ENCODE results near the gene ZFAND3. TPM values are rescaled to one million over a fixed set of nuclear protein-coding genes. Genes with fewer than 3 reads are reported as not detected.

ZFAND3 gene
- total RNA-seq, 4 donors from 2014 or later: 37.3 to 70.1 (median 55.2) TPM

DNA sequence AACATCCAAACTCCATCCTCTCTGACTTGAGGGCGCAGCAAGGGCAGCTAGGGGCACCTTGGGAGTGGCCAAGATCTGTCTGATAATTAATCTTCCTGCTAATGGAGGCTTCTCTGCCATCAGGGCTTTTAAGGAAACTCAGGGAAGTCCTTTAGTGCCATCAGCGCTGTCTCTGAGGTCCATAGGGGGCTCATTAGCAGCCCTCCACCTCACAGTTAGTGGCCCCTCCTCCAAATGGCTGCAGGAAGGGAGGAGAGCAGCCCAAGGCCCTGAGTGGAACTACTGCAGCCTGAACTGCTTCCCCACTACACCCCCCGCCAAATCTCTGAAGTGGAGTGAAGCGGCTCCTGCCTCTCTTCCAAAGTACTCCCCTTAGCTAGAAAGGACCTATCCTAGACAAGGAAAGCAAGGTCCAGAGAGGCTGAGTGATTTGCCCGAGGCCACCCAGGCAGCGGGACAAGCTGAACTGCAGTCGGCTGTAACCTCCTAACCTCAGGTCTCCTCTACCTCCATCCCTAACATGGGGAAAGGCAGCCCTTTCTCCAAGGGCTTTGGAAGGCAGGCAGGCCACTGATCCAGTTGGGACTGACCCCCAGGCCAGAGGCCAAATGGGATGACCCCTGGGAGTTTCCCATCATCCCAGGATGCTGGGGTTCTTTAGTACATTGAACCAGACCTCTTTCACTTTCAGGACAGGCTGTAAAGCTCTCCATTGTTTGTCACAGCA lies 39.5 kb upstream of the ZFAND3 start:
- TF ChIP-seq EP300 (IDR thresholded peaks at IDR 0.05) (no peak), POLR2A (IDR thresholded peaks at IDR 0.05; ENCODE audit: low read depth) (no peak), POLR2AphosphoS5 (IDR thresholded peaks at IDR 0.05) (no peak)
- TF ChIP-seq, protein P1, sequence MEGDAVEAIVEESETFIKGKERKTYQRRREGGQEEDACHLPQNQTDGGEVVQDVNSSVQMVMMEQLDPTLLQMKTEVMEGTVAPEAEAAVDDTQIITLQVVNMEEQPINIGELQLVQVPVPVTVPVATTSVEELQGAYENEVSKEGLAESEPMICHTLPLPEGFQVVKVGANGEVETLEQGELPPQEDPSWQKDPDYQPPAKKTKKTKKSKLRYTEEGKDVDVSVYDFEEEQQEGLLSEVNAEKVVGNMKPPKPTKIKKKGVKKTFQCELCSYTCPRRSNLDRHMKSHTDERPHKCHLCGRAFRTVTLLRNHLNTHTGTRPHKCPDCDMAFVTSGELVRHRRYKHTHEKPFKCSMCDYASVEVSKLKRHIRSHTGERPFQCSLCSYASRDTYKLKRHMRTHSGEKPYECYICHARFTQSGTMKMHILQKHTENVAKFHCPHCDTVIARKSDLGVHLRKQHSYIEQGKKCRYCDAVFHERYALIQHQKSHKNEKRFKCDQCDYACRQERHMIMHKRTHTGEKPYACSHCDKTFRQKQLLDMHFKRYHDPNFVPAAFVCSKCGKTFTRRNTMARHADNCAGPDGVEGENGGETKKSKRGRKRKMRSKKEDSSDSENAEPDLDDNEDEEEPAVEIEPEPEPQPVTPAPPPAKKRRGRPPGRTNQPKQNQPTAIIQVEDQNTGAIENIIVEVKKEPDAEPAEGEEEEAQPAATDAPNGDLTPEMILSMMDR (IDR thresholded peaks at IDR 0.05): no peak
- 91% methylated on average over 7 of the region's 7 CpGs for WGBS
- Histone ChIP-seq H3K9me3 (no peaks in the 10 kb centered on the region), H3K36me3 (no peaks in the 10 kb centered on the region), H3K27ac (replicated peaks in 1 of 4) (no peak overlapping the region), H3K27me3 (peaks cover 0 to 4% (median 0%) of the 10 kb centered on the region in 4 donors), H3K4me1 (peaks cover 16 to 22% (median 20%) of the 10 kb centered on the region in 4 donors), H3K4me3 (no peak overlapping the region)
- intact Hi-C loops (cut with DNase I): no loop called here
- DNase-seq (ENCODE audit: extremely low spot score): no peak

DNA sequence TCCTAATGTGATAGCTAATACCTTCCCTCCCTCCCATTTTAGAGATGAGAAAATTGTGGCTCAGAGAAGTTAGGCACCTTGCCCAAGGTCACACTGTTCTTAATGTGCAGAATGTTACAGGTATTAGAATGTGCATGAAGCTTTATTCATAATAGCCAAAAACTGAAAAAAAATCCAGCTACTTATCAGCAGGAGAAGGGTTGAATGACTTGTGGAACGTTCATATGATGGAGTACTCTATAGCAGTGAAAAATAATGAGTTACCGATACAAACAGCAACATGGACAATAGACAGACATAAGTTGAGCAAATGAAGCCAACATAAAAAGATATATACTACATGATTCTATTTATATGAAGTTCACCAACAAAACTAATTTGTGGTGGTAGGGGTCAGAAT lies 37.7 kb upstream of the ZFAND3 start:
- intact Hi-C loops (cut with DNase I): no loop called here
- WGBS: 89% methylated on average over 2 of the region's 2 CpGs

DNA sequence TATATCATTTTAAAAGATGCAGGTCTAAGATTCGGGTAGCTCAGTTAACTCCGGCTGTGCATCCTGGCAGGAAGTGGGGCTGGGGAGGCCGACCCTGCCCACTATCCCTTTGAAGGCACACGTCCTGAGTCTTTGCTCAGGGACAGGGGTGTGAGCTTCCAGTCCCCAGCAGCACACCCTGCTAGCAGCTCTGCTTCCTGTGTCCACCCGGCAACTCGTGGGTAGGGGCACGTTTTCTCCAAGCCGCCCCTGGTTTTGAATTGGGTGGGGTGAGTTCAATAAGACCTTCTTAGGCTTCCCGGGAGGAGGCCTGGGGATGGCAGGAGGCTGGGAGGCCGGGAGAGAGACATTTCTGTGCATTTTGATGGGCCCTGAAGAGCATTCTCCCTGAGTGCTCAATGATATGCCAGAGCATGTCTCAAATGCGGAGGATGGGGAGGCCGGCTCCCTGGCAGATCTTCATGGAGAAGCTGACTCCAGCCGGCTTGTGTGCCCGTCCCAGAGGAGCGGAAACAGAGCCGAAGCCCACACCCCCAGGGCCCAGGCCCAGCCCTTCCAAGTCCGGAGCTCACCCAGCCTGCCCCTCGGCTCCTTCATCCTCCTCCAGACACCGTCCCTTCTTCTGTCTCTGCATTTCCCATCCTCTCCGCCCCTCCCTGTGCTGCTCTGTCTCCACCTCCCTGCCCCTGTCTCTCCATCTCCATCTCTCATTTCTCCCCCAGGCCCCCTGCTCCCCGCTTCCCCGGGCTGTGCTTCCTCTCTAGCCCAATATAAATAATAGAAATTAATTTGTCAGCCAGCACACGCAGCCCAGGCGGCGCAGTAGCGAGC lies 36.3 kb upstream of the ZFAND3 start:
- no peaks in the 10 kb centered on the region for H3K9me3 ChIP-seq
- peak overlapping the region in 3 of 4 donors; percentile 15 to 57 (median 28) for H3K27ac ChIP-seq (replicated peaks in 1 of 4)
- whole genome bisulfite sequencing: 19% methylated on average over 24 of the region's 26 CpGs
- intact Hi-C loops (cut with DNase I): no loop called here
- H3K36me3 ChIP-seq: no peaks in the 10 kb centered on the region
- TF ChIP-seq, protein P1 (IDR thresholded peaks at IDR 0.05): no peak
- TF ChIP-seq POLR2A (IDR thresholded peaks at IDR 0.05; ENCODE audit: low read depth) (no peak), EP300 (IDR thresholded peaks at IDR 0.05) (no peak), POLR2AphosphoS5 (IDR thresholded peaks at IDR 0.05) (no peak)
- H3K27me3 ChIP-seq: peaks cover 0 to 6% (median 0%) of the 10 kb centered on the region in 4 donors
- no peak for DNase-seq (ENCODE audit: extremely low spot score)
- H3K4me1 ChIP-seq: peaks cover 16 to 22% (median 20%) of the 10 kb centered on the region in 4 donors
- H3K4me3 ChIP-seq: peak overlapping the region; percentile 46 to 62 (median 56)

More for the DNA sequence above, 37.7 kb upstream of the ZFAND3 start:
- Histone ChIP-seq H3K27ac (replicated peaks in 1 of 4) (no peak overlapping the region), H3K9me3 (no peaks in the 10 kb centered on the region), H3K36me3 (no peaks in the 10 kb centered on the region), H3K4me3 (no peak overlapping the region), H3K4me1 (peaks cover 16 to 22% (median 20%) of the 10 kb centered on the region in 4 donors), H3K27me3 (peaks cover 0 to 6% (median 0%) of the 10 kb centered on the region in 4 donors)
- TF ChIP-seq, protein P1 (IDR thresholded peaks at IDR 0.05): no peak
- TF ChIP-seq EP300 (IDR thresholded peaks at IDR 0.05) (no peak), POLR2AphosphoS5 (IDR thresholded peaks at IDR 0.05) (no peak), POLR2A (IDR thresholded peaks at IDR 0.05; ENCODE audit: low read depth) (no peak)
- no peak for DNase-seq (ENCODE audit: extremely low spot score)

DNA sequence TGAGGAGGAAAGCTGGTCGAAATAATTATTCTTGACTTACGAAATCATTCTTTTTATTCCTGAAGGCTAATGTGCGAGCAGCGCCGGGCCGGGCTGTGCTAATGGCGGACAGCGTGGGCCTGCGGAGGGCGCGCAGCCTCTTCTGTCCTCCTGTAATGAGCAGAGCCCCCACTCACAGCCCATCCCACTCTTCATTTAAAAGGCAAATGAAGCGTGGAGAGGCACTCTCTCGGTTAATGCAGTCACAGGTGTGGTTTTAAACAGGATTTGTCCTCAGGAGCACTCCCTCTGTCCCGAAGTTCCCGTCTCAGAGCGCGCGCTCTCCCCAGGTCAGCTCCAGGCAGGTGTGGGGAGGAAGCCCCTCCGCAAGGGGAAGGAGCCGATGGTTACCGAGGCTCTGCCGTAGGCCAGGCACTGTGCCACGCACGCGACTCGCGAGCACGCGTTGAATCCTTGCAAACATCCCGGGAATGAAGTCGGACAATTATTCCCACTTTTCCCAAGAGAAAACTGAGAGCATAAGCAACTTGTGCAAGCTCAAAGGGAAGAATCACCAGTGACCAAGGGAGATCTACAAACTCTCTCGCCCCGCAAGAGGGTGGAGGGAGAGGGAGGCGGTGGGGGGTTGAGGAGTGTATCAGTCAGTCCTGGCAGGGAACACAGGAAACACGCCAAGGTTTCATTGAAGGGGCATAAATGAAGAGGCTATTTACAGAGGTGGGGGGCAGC lies 35.5 kb upstream of the ZFAND3 start:
- no peaks in the 10 kb centered on the region for H3K36me3 ChIP-seq
- DNase-seq (ENCODE audit: extremely low spot score): no peak
- peak overlapping the region in 3 of 4 donors; percentile 15 to 57 (median 28) for H3K27ac ChIP-seq (replicated peaks in 1 of 4)
- no peak for TF ChIP-seq EP300 (IDR thresholded peaks at IDR 0.05)
- TF ChIP-seq POLR2A (IDR thresholded peaks at IDR 0.05; ENCODE audit: low read depth): no peak
- TF ChIP-seq POLR2AphosphoS5 (IDR thresholded peaks at IDR 0.05): no peak
- TF ChIP-seq, protein P1 (IDR thresholded peaks at IDR 0.05): no peak
- intact Hi-C loops (cut with DNase I): no loop called here
- H3K4me1 ChIP-seq: peaks cover 16 to 22% (median 20%) of the 10 kb centered on the region in 4 donors
- WGBS: 6% methylated on average over 31 of the region's 35 CpGs
- H3K9me3 ChIP-seq: no peaks in the 10 kb centered on the region
- peak overlapping the region; percentile 46 to 62 (median 56) for H3K4me3 ChIP-seq
- peaks cover 0 to 6% (median 0%) of the 10 kb centered on the region in 4 donors for H3K27me3 ChIP-seq
